Activated effector memory CD4-positive, alpha-beta T cell treated with Interleukin-2 at 50 U/mL for 16 hours (primary cell): Measurements from ENCODE around the gene CAPG.

Source experiments
- DNase-seq: peaks from one replicate; pipeline ENCODE4 v3.0.0-alpha.2; 2020

The CAPG gene

DNA sequence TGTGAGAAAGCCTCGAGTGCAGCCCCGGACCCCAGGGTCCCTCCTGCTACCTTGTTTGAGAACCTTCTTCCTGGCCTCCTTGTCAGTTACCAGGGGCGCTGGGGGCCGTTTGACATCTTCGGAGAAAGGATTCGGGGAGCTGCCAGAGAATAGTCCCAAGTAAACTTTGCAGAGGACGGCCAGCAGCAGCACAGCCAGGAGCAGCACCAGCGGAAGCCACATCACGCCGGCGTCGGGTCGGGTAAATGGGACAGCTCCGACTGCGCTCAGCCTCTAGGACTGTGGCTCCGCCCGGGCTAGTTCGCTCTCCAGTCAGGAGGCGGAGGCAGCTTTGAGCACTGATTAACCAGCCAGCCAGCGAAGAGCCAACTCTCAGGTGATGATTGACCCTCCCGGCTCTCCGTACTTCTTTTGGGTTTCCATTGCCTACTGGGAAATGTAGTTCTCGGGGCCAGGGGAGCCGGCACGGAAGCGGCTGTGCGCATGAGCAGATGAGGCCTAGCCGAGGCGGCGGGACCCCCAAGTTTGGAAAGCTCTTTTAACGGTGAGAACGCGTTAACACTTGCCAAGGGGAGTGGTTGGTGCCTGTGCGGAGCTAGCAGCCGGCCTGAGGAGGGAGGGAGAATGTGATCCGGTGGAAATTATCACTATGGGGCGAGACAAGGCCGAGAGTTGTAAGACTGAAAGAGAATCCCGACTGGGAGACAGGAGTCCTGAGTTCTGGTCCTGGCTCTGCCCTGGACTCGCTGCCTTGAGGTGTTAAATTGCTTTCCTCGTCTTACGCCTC is 55.7 kb downstream of the CAPG start, which contains the start of the genes ELMOD3 and RETSAT:
Gene ELMOD3 (plus strand): TSS at position 484 of the 787 bp plus-strand sequence. CDS start 2,430 bp downstream, outside the sequence.
Gene RETSAT (minus strand): TSS at position 243 of the 787 bp plus-strand sequence. CDS start 21 bp downstream, at position 222.
- DNase-seq = peak; percentile 93

DNA sequence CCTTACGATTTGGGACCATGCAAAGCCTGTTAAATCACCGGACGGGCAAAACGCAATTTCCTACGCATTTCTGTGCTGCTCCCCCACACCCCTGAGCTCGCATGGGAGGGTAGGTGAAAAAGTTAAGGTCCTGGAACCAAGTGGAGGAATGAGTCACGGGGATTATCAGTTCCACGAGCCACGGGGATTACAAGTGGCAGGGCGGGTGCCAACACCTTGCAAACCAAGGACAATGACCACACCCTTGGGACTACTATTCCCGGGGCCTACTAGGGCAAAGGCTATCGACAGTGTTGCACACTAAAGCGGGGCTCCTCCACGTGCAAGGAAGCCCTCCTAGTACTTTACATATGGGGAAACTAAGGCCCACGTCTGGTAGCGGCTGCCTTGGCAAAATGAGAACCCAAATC is 56.3 kb downstream of the CAPG start:
- peak; percentile 3 for DNase-seq

DNA sequence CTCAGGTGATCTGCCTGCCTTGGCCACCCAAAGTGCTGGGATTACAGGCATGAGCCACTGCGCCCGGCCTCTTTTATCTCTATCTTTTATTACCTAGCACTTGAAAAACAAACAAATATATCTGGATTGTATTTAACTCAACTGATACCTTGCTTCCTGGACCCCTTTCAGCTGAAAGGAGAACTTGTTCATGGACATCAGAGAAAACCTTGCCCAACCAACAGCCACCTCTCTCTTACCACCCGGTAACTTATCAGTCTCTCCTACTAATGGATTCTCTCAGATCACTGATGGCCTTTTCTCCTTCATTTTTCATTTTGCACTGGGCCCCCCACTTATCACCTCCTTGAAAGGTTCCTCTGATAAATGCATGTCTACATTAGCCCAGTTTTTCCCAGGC is 62.6 kb downstream of the CAPG start:
- no peak for DNase-seq
